ENCODE measurements around the gene FEM1C.
"Not testable (repeated sequence)": the region's sequence is repeated elsewhere in the genome, so short reads cannot be mapped to it uniquely, and the experiment has no call there.

FEM1C gene

DNA sequence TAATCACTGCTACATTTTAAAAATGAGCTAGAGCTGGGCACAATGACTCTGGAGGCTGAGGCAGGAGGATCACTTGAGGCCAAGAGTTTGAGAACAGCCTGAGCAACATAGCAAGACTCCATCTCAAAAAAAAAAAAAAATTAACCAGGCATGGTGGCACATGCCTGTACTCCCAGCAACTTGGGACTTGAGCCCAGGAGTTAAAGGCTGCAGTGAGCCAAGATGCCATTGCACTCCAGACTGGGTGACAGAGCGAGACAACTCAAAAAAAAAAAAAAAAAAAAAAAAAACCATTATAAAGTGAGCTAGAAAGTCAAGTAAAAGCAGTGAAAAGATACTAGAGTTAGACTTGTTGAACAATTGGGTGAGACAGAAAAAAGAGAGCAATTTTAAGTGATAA lies 28.2 kb downstream of the FEM1C start:
- no peak for DNase-seq

GRCh38 chr5:115514220-115514619 lies 30.4 kb downstream of the FEM1C start:
- DNase-seq = no peak

DNA sequence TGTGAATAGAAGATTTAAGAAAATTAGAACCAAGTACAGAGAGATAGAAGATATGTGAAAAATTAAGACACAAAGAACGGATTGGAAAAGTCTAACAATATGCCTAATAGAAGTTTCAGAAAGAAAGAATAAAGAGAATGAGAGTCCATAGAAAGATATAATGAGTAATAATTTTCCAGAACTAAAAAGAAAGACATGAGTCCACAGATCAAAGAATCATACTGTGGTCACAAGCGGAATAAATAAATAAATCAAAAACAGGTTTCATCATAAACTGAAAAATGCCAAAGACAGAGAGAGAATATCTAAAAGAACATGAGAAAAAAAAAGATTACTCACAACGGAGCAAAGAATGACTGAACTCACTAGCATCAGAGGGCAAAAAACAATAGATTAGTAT lies 32.9 kb downstream of the FEM1C start:
- no peak for DNase-seq

DNA sequence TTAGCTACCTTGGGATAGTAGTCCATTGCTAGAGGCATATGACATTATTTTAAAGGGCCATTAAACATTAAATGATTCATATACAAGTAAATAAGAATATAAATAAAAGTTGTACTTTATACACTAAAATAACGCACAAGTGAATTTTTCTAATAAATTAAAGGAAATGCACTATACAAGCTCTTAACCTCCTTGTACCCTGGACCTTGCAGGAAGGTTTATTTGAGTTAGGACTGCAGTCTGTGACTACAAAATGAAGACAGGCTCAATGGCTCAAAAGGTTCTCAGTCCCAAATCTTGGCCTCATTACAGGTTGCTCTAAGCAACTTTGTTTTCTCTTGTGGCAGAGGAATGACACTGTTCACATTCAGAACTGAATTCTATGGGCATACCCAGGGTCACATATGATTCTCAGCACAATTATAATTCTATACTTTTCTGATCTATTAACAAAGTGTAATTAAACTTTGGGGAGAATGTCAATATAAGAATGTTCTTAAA lies 34.4 kb downstream of the FEM1C start:
- DNase-seq = no peak

DNA sequence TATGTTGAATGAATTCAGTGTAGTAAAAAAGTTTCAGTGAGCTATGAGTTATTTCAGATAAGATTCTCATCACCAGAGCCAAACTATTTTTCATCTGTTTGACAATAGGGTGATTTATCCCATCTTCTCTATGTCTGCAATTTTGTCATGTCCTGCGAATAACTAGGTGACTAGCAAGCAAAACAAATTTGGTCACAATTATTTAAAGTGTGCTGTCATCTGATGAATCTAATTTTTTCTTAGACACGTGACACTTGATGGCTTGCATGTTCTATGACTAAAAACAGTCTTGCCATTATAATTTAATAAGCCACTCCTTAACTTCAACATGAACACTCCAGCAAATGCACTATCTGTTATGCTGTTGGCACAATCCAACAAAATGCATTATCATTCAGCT lies 35.0 kb downstream of the FEM1C start:
- DNase-seq = no peak

DNA sequence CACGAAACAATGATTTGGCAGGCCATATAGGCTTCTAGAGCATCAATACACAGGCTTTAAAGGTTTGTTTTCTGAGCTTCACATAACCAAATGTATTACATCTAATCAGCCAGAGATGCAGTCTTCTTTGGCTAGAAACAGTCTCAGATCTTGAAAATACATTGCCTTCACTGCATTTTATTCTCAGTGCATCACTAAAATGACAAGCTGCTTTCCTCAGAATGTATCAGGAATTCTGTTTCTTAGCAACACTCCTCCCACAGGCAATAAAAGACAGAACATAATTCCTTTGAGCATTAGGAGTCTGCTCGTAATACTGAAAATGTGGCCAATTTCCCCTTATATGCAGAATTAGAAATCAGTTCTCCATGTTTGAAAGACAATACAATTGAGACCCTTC lies 36.9 kb downstream of the FEM1C start:
- no peak for DNase-seq

GRCh38 chr5:115503420-115503819 lies 41.2 kb downstream of the FEM1C start:
- no peak for DNase-seq

GRCh38 chr5:115501464-115502210 lies 42.9 kb downstream of the FEM1C start:
- DNase-seq = no peak

- no peak for DNase-seq
Measured at GRCh38 chr5:115500225-115500624, 44.4 kb downstream of the FEM1C start.

- no peak for DNase-seq
Measured at GRCh38 chr5:115496936-115497576, 47.5 kb downstream of the FEM1C start.

GRCh38 chr5:115494570-115495289 lies 49.8 kb downstream of the FEM1C start:
- no peak for DNase-seq

DNA sequence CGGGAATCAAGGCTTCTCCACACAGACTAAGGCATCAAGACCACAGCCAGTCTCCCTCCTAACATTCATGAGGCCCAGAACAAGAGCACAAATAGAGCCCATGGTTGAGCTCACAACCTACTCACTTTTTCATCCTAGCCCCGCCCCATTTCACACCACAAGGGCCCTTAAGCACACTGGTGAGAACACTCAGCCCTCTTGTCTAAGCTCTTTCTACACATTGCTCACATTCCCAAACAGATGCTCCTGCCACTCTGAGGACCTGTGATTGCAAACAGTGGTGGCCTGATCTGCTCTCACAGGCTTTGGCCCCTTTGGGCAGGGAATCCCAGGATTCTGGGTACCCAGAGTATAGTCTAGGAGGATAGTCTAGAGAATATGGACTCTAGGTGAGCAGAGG lies 54.0 kb downstream of the FEM1C start:
- DNase-seq = no peak

- no peak for DNase-seq
Measured at GRCh38 chr5:115489733-115490132, 54.8 kb downstream of the FEM1C start.

DNA sequence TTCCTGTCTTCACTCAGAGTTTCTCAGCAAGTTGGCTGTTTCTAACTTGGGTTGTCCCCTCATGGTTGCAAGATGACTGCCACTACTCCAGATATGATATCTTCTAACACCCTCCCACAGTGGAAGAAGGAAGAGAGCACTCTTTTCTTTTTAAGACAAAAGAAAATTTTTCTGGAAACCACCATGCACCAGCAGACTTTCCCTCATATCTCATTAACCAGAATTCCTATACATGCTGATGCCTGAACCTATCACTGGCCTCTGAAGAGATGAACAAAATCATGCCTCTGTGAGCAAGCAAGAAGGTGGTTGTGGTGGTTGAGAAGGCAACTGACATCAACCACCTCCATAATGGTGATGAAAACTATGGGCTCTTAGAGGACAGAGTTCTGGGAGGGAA lies 56.8 kb downstream of the FEM1C start:
- DNase-seq = no peak

GRCh38 chr5:115487168-115487567 lies 57.4 kb downstream of the FEM1C start:
- no peak for DNase-seq

DNA sequence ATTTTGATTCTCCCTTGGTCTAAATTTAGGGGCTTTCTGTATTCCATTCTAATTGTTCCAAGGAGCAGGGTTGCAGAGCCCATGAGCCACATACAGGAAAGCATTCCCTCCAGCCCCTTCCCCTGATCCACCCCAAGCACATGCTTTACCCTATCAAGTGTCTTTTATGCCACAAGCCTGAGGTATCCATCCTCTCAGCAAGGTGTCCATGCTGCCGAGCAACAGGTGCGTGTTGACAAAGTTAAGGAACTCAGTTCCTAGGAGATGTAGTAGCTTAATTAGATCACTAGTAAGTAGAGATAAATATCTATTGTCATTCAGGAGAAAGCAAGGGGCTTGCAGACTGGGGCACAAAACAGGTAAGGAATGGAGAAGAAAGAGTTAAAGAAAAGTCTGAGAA lies 57.8 kb downstream of the FEM1C start:
- DNase-seq = no peak

DNA sequence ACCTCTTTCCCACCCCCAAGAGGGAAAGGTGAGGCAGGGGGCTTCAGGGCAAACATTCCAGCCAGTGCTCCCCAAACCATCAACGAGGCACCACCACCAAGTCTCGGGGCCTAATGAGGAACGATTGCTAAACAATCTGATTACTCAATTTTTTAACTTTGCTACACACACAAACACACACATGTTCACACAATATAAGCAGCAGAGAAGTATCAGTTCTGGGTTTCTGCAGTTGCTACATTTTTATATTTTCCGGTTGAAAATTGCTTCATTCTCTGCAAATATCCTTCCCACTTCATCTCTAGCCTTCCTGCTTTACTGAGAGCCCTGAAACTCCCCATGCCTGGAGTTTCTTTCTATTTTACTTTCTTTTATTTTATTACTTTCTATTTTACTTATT lies 60.2 kb downstream of the FEM1C start:
- DNase-seq = no peak

DNA sequence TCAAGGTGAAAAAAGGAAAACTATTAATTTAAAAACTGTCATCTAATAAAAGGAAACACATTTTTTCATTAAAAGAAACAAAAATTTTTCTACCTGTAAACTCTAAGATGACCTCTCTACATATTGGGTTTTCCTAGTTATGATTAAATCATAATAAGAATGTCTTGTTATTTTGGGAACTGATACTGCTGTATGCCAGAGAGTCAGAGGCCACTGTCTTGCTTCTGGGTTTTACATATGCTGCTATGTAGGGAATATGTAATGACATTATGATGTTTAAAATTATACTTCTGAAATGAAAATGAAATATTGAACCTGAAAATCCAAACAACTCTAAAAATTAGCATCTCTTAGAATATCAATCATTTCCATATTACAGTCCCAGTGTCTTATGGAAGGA lies 63.7 kb downstream of the FEM1C start:
- DNase-seq = no peak

- no peak for DNase-seq
Measured at GRCh38 chr5:115480271-115480670, 64.3 kb downstream of the FEM1C start.

DNA sequence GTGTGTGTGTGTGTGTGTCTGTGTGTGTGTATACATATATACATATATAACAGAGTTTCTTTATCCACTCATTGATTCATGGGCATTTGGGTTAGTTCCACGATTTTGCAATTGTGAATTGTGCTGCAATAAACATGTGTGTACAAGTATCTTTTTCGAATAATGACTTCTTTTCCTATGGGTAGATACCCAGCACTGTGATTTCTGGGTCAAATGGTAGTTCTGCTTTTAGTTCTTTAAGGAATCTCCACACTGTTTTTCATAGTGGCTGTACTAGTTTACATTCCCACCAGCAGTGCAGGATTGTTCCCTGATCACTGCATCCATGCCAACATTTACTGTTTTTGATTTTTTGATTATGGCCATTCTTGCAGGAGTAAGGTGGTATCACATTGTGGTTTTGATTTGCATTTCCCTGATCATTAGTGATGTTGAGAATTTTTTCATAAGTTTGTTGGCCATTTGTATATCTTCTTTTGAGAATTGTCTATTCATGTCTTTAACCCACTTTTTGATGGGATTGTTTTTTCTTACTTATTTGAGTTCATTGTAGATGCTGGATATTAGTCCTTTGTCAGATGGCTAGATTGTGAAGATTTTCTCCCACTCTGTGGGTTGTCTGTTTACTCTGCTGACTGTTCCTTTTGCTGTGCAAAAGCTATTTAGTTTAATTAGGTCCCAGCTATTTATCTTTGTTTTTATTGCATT lies 65.3 kb downstream of the FEM1C start:
- DNase-seq = not testable (repeated sequence)

DNA sequence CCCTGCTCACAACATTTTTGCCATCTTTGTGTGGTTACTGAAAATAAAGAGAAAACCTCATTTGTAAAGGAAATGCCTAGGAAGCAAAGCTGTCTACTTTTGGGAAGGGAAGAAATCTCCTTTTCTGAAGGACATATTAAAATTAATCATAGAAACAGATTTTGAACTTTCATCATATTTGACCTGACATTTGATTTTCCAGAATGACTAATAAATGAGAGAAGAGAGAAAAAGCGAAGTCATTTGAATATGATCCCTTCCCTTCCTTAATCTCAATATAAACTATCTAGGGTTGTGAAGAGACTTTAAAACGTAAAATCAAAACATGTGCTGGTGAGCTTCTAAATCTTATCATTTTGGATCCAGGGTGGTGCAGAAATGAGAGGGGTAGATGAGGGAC lies 66.3 kb downstream of the FEM1C start:
- DNase-seq = no peak

GRCh38 chr5:115477581-115477980 lies 67.0 kb downstream of the FEM1C start:
- DNase-seq = no peak

DNA sequence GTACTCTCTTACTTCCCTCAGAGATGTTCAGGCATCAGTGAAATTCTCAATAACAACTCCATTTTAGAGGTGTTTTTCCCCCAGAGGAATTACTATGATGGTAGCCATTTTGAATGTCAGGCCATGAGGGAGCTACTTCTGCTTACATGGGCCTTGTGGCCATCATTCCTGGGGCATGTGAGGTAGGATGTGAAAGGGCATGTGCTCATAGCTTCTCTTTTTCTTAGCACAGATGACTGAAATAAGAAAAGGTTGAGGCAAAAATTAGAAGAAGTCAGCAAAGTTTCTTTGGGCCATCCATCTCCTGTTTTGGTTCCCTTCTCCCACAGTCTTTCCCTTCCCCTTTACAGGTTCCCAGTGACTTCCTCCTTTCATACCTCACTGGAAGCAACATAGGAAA lies 68.8 kb downstream of the FEM1C start:
- no peak for DNase-seq
